ENCODE results near the gene LRRFIP1.

DNA sequence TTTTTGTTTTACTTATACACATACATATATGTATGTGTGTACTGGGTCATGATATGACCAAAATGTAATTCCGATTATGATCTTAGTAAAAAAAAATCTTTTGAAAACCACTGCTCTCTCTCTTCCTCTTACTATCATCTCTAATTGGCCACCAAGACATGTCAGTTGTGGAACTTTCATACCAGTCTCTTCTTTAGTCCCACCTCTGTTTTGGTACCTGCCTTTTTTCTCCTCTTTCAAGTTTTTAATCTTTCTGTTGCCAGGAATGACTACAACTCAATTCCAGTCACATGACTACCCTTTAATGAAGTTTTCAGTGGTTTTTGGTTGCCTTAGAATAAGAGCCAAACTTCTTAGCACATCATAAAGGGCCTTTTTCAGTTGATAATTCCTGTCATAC lies 188.2 kb downstream of the LRRFIP1 start:
- TF ChIP-seq, protein P1, sequence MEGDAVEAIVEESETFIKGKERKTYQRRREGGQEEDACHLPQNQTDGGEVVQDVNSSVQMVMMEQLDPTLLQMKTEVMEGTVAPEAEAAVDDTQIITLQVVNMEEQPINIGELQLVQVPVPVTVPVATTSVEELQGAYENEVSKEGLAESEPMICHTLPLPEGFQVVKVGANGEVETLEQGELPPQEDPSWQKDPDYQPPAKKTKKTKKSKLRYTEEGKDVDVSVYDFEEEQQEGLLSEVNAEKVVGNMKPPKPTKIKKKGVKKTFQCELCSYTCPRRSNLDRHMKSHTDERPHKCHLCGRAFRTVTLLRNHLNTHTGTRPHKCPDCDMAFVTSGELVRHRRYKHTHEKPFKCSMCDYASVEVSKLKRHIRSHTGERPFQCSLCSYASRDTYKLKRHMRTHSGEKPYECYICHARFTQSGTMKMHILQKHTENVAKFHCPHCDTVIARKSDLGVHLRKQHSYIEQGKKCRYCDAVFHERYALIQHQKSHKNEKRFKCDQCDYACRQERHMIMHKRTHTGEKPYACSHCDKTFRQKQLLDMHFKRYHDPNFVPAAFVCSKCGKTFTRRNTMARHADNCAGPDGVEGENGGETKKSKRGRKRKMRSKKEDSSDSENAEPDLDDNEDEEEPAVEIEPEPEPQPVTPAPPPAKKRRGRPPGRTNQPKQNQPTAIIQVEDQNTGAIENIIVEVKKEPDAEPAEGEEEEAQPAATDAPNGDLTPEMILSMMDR (IDR thresholded peaks at IDR 0.05): no peak
- no peak for TF ChIP-seq POLR2A (IDR thresholded peaks at IDR 0.05)

All from ovary (tissue), 3 donors.